Fibroblast of villous mesenchyme (primary cell): Measurements from ENCODE around the gene KCNMA1. TPM values are rescaled to one million over a fixed set of nuclear protein-coding genes. Genes with fewer than 3 reads are reported as not detected.

Experiments used
- DNase-seq: peaks from one replicate; pipeline ENCODE4 v3.0.0-alpha.2; 2010; ENCODE audit warnings: low read depth
- H3K4me3 ChIP-seq: 2 replicates; pipeline ENCODE4 v1.5.1; 2011; ENCODE audit warnings: low read depth, mild to moderate bottlenecking, low read length
- CTCF ChIP-seq: IDR thresholded peaks from 2 replicates; pipeline ENCODE4 v1.5.1; 2012; ENCODE audit warnings: low read depth, mild to moderate bottlenecking, low read length; ENCODE audit not compliant: insufficient read depth
- total RNA-seq: library from RNA; depleted of rRNA; stranded (reverse); fragments of >200 nt; gene quantifications from 2 replicates; pipeline ENCODE4 v1.2.3, GENCODE V29; 2012

The KCNMA1 gene
- total RNA-seq, 1 donor = 36.7 TPM

GRCh38 chr10:76984559-76985443 lies 652.8 kb downstream of the KCNMA1 start:
- no peak overlapping the region for H3K4me3 ChIP-seq
- peak; percentile 81 for DNase-seq
- TF ChIP-seq CTCF = peak; percentile 93

- TF ChIP-seq CTCF = no peak
- no peak for DNase-seq
- H3K4me3 ChIP-seq = no peak overlapping the region
Observed at GRCh38 chr10:76983624-76984023, 654.0 kb downstream of the KCNMA1 start.

DNA sequence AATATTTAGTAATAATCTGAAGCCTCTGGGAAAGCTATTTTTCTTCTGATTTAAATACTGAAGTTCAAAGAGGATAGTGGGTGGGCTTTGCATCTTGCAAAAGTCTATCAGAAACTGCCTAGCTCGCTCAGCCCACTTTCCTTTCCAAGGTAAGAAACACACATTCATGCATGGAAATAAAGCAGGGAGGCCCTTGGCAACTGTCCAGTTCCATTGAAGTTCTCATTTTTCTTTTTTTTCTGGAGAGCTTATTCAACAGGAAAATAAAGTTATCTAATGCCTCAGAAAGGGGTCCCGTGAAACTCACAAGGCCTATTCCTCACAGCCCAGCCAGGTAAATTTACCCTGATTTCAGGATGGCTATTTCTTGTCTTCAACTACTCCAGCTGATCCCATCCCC lies 654.9 kb downstream of the KCNMA1 start:
- no peak for DNase-seq
- no peak for TF ChIP-seq CTCF

DNA sequence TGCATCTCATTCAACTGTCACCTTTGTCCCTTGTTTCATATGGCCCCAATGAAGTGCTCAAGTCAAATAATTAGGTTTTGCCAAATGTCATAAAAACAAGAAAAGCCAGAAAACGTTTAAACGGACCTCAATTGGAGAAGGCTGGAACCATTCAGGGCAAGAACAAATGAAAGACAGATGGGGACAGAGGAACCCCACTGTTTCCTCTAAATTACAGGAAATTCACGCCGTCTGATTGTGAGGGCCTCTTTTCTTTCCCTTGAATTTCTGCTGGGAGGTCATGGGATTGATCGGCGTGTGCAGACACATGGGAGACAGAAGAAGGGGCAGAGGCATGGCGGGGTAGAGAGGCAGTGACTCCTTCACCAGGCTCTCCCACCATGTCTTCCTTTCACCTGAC lies 656.4 kb downstream of the KCNMA1 start:
- TF ChIP-seq CTCF = no peak
- DNase-seq = no peak
- H3K4me3 ChIP-seq = no peak overlapping the region

More for the DNA sequence above, 654.9 kb downstream of the KCNMA1 start:
- H3K4me3 ChIP-seq = no peak overlapping the region

GRCh38 chr10:76977901-76978300 lies 659.7 kb downstream of the KCNMA1 start:
- no peak overlapping the region for H3K4me3 ChIP-seq
- DNase-seq = no peak
- TF ChIP-seq CTCF = no peak

GRCh38 chr10:76977046-76977445 lies 660.6 kb downstream of the KCNMA1 start:
- no peak overlapping the region for H3K4me3 ChIP-seq
- no peak for TF ChIP-seq CTCF
- DNase-seq = no peak
